GM12878 (cell line): Measurements from ENCODE around the gene LMBR1. TPM values are rescaled to one million over a fixed set of nuclear protein-coding genes. Genes with fewer than 3 reads are reported as not detected.

Experiments
- ATAC-seq: fragments of 200-7000 bp; cut with Tn5 transposase; 3 replicates; pipeline ENCODE4 v1.9.1; 2020; ENCODE audit warnings: mild to moderate bottlenecking, moderate library complexity
- BruUV-seq: library from RNA; stranded (reverse); fragments of 400-500 nt; replicated peaks from 2 replicates; lab custom pipeline; 2021; lab: Mats Ljungman, UMichigan
- CTCF ChIA-PET: fragments of 300-600 bp; sonication (Branson Sonifier 250); formaldehyde crosslinking; extraction: SDS; loops from one replicate; lab custom pipeline; 2021; ENCODE audit warnings: inconsistent platforms; lab: Yijun Ruan, JAX
- POLR2A ChIA-PET: fragments of 350-600 bp; formaldehyde crosslinking; extraction: SDS; loops from one replicate; lab custom pipeline; 2021; ENCODE audit warnings: inconsistent platforms; lab: Charles Lee
- RAD21 ChIA-PET: fragments of 300-600 bp; sonication (Branson Sonifier 250); formaldehyde crosslinking; loops from one replicate; lab custom pipeline; 2023; ENCODE audit warnings: antibody characterized with exemption; ENCODE audit not compliant: unreplicated experiment; lab: Charles Lee
- SMC1A ChIA-PET: fragments of 300-600 bp; sonication (Branson Sonifier 250); formaldehyde crosslinking; loops from one replicate; lab custom pipeline; 2023; ENCODE audit not compliant: unreplicated experiment, uncharacterized antibody; lab: Charles Lee
- DNase-seq: peaks from one replicate; pipeline ENCODE4 v3.0.0-alpha.2; 2011; ENCODE audit warnings: low read depth, low spot score
- FAIRE-seq: peaks from 3 replicates; lab custom pipeline; 2011; peaks lifted over from hg19 to GRCh38; lab: Jason Lieb, UNC
- H2AFZ ChIP-seq: 2 replicates; pipeline ENCODE4 v1.6.0; 2011; ENCODE audit warnings: low read depth, low read length, control low read depth; ENCODE audit not compliant: control insufficient read depth
- H3K27ac ChIP-seq: 2 replicates; pipeline ENCODE4 v1.5.1; 2011; ENCODE audit warnings: control low read depth; ENCODE audit not compliant: control insufficient read depth, insufficient read depth
- H3K27me3 ChIP-seq, 2 experiments: replicated peaks in 1 of 2; 2 replicates each; pipeline versions ENCODE4 v1.6.0 to v1.6.1; 2011; ENCODE audit warnings: low read length in 1 of 2; ENCODE audit not compliant: control insufficient read depth in 2 of 2, insufficient read depth in 2 of 2
- H3K36me3 ChIP-seq, 2 experiments: 2 replicates each; pipeline ENCODE4 v1.5.1; 2011; ENCODE audit warnings: low read length in 1 of 2; ENCODE audit not compliant: control insufficient read depth in 2 of 2, insufficient read depth in 2 of 2
- H3K4me1 ChIP-seq: 2 replicates; pipeline ENCODE4 v1.6.1; 2011; ENCODE audit warnings: mild to moderate bottlenecking, low read length, moderate library complexity, mixed read lengths; ENCODE audit not compliant: control insufficient read depth, insufficient read depth
- H3K4me2 ChIP-seq: 2 replicates; pipeline ENCODE4 v1.6.0; 2011; ENCODE audit warnings: control low read depth; ENCODE audit not compliant: control insufficient read depth, insufficient read depth
- H3K4me3 ChIP-seq: fragments of 200-600 bp; sonication (generic); 2 replicates; pipeline ENCODE4 v1.5.1; 2016
- H3K79me2 ChIP-seq: 2 replicates; pipeline ENCODE4 v1.6.0; 2011; ENCODE audit warnings: low read length; ENCODE audit not compliant: control insufficient read depth, insufficient read depth
- H3K9ac ChIP-seq: 2 replicates; pipeline ENCODE4 v1.8.0; 2011; ENCODE audit warnings: low read length, control low read depth, mixed read lengths; ENCODE audit not compliant: control insufficient read depth, insufficient read depth
- H3K9me3 ChIP-seq: replicated peaks from 3 replicates; pipeline ENCODE4 v1.5.1; 2011; ENCODE audit warnings: mild to moderate bottlenecking, low read length; ENCODE audit not compliant: control insufficient read depth, insufficient read depth
- H4K20me1 ChIP-seq: 2 replicates; pipeline ENCODE4 v1.6.0; 2011; ENCODE audit not compliant: control insufficient read depth, insufficient read depth
- BHLHE40 ChIP-seq, 2 experiments: fragments of 450-650 bp in 1 of 2; IDR thresholded peaks; 2 replicates each; pipeline ENCODE4 v1.6.1; 2011 to 2017; ENCODE audit warnings: low read depth in 2 of 2, borderline replicate concordance in 1 of 2, improper control_type of control experiment in 1 of 2, low read length in 1 of 2, mild to moderate bottlenecking in 1 of 2
- FOXM1 ChIP-seq: IDR thresholded peaks from 2 replicates; pipeline ENCODE4 v1.6.1; 2012; ENCODE audit warnings: low read depth, mild to moderate bottlenecking, inconsistent platforms, low read length, moderate library complexity
- NR2C2 ChIP-seq: IDR thresholded peaks from 2 replicates; pipeline ENCODE4 v1.6.1; 2011; ENCODE audit warnings: borderline replicate concordance, low read depth; ENCODE audit not compliant: control insufficient read depth, insufficient read length
- TAF1 ChIP-seq: IDR thresholded peaks from 2 replicates; pipeline ENCODE4 v1.6.1; 2011; ENCODE audit warnings: mild to moderate bottlenecking, low read depth, low read length, borderline replicate concordance
- ZNF384 ChIP-seq: IDR thresholded peaks from 2 replicates; pipeline ENCODE4 v1.6.1; 2012; ENCODE audit warnings: low read depth, mild to moderate bottlenecking, low read length, improper control_type of control experiment, borderline replicate concordance
- WGBS: methylation state at CpG from one replicate; pipeline ENCODE4 v1.1.6; 2016; ENCODE audit warnings: low lambda C conversion rate; ENCODE audit not compliant: insufficient replicate concordance, insufficient coverage; ENCODE audit errors: missing lambda C conversion rate; 5-methylcytosine and 5-hydroxymethylcytosine counted together
- in situ Hi-C: fragments of 300-500 bp; cut with MboI; formaldehyde crosslinking; loops from 9 replicates; pipeline ENCODE4 v1.14.3; 2018; ENCODE audit warnings: mixed read lengths
- intact Hi-C: fragments of 100-400 bp; cut with micrococcal nuclease; formaldehyde crosslinking; loops from one replicate; pipeline ENCODE4 v1.14.2; 2022; ENCODE audit not compliant: unreplicated experiment
- polyA plus RNA-seq, 11 experiments: library from polyadenylated mRNA; depleted of rRNA in 4 of 11; unstranded in 6 of 11; stranded (reverse) in 5 of 11; fragments of >200 nt; fragmentation: Nextera tagmentation in 4 of 11; fragmentation: Illumina TruSeq in 1 of 11; extraction: Ambion mirVana in 4 of 11; extraction: Trizol in 1 of 11; gene quantifications; 1 replicate in 1 of 11; 2 replicates in 10 of 11; pipeline versions ENCODE4 v1.2.1 to v1.2.3, GENCODE V29; 2011 to 2016; ENCODE audit warnings: inconsistent platforms in 2 of 11, missing spikeins in 2 of 11, low read depth in 1 of 11
- total RNA-seq, 4 experiments: library from RNA; depleted of rRNA in 3 of 4; stranded (reverse); fragments of >200 nt in 3 of 4; fragmentation: Illumina TruSeq in 1 of 4; extraction: Trizol in 1 of 4; gene quantifications; 2 replicates each; pipeline versions ENCODE4 v1.2.1 to v1.2.3, GENCODE V29; 2013 to 2021

The LMBR1 gene
- total and polyA plus RNA-seq, 10 of the 15 experiments (the other 5 are each of a cell fraction or from before 2014, with no cell fraction given) = 4.0 to 63.5 (median 28.8) TPM

GRCh38 chr7:156655983-156656382 lies 237.0 kb downstream of the LMBR1 start:
- H2AFZ ChIP-seq = no peak overlapping the region

GRCh38 chr7:156655251-156655650 lies 237.7 kb downstream of the LMBR1 start:
- intact Hi-C loops (no loop called here), in situ Hi-C loops (no loop called here)
- Histone ChIP-seq H3K36me3 (no peaks in the 10 kb centered on the region), H3K4me3 (no peak overlapping the region), H4K20me1 (no peaks in the 10 kb centered on the region), H2AFZ (peak overlapping the region; percentile 37; the same call in 1 of the 2 replicates), H3K27me3 (no peaks in the 10 kb centered on the region), H3K9ac (no peak overlapping the region), H3K4me1 (peaks cover 22% of the 10 kb centered on the region), H3K27ac (peak overlapping the region; percentile 13; the same call in 1 of the 2 replicates), H3K79me2 (no peaks in the 10 kb centered on the region), H3K4me2 (peak overlapping the region; percentile 54; the same call in 1 of the 2 replicates), H3K9me3 (no peaks in the 10 kb centered on the region)
- ChIA-PET RAD21 (interaction anchor here (1.4 to 2.4 kb wide), 2 partner anchors 14 to 126 kb away, joined by 4 to 11 read pairs; partner anchors contain the start of gene RNF32), CTCF (interaction anchor here (1.0 kb wide), 1 partner anchor 13 kb away, joined by 6 read pairs; no protein-coding TSS in a partner anchor), POLR2A (interaction anchor here (1.1 kb wide), 1 partner anchor 12 kb away, joined by 3 read pairs; no protein-coding TSS in a partner anchor), SMC1A (interaction anchor here (1.0 to 2.3 kb wide), 2 partner anchors 14 to 126 kb away, joined by 3 to 13 read pairs; partner anchors contain the start of gene RNF32)
- FAIRE-seq = peak; percentile 73
- TF ChIP-seq NR2C2 (no peak), FOXM1 (no peak), TAF1 (no peak), BHLHE40 (IDR thresholded peaks at IDR 0.05; ENCODE audit: borderline replicate concordance in 1 of 2, low read depth in 2 of 2, low read length in 1 of 2) (peak; percentile 49 to 56; a peak in 2 of 4 replicates)
- BruUV-seq = no TSS peak
- no peak; the same call in 2 of the 3 replicates for ATAC-seq
- no peak for DNase-seq
- 90% methylated on average over 6 of the region's 6 CpGs for WGBS

More at GRCh38 chr7:156655983-156656382, 237.0 kb downstream of the LMBR1 start:
- no peak for FAIRE-seq
- BruUV-seq = no TSS peak
- Histone ChIP-seq H4K20me1 (no peaks in the 10 kb centered on the region), H3K4me3 (no peak overlapping the region), H3K9ac (no peak overlapping the region), H3K9me3 (no peaks in the 10 kb centered on the region), H3K27ac (no peak overlapping the region), H3K4me1 (peaks cover 22% of the 10 kb centered on the region), H3K36me3 (no peaks in the 10 kb centered on the region), H3K4me2 (no peak overlapping the region), H3K27me3 (no peaks in the 10 kb centered on the region), H3K79me2 (no peaks in the 10 kb centered on the region)
- in situ Hi-C loops = no loop called here
- POLR2A ChIA-PET = no interaction called here
- whole genome bisulfite sequencing = 96% methylated on average over 4 of the region's 4 CpGs
- intact Hi-C loops = no loop called here
- CTCF ChIA-PET = no interaction called here
- SMC1A ChIA-PET = interaction anchor here (2.3 kb wide), 1 partner anchor 15 kb away, joined by 13 read pairs; the partner anchor contains the start of gene RNF32
- TF ChIP-seq ZNF384 = no peak
- RAD21 ChIA-PET = interaction anchor here (2.4 kb wide), 1 partner anchor 14 kb away, joined by 11 read pairs; the partner anchor contains the start of gene RNF32
- DNase-seq = no peak
- no peak for ATAC-seq
